Activated gamma-delta T cell (primary cell): ENCODE measurements around the gene TBC1D32.
"Not testable (repeated sequence)": the region's sequence is repeated elsewhere in the genome, so short reads cannot be mapped to it uniquely, and the experiment has no call there.

Experiments used
- DNase-seq: peaks from one replicate; lab custom pipeline; 2025; lab: John Stamatoyannopoulos, UW
- total RNA-seq, 2 donors: gene quantifications; one replicate each; lab custom pipeline; 2026; lab: John Stamatoyannopoulos, UW

The TBC1D32 gene, protein sequence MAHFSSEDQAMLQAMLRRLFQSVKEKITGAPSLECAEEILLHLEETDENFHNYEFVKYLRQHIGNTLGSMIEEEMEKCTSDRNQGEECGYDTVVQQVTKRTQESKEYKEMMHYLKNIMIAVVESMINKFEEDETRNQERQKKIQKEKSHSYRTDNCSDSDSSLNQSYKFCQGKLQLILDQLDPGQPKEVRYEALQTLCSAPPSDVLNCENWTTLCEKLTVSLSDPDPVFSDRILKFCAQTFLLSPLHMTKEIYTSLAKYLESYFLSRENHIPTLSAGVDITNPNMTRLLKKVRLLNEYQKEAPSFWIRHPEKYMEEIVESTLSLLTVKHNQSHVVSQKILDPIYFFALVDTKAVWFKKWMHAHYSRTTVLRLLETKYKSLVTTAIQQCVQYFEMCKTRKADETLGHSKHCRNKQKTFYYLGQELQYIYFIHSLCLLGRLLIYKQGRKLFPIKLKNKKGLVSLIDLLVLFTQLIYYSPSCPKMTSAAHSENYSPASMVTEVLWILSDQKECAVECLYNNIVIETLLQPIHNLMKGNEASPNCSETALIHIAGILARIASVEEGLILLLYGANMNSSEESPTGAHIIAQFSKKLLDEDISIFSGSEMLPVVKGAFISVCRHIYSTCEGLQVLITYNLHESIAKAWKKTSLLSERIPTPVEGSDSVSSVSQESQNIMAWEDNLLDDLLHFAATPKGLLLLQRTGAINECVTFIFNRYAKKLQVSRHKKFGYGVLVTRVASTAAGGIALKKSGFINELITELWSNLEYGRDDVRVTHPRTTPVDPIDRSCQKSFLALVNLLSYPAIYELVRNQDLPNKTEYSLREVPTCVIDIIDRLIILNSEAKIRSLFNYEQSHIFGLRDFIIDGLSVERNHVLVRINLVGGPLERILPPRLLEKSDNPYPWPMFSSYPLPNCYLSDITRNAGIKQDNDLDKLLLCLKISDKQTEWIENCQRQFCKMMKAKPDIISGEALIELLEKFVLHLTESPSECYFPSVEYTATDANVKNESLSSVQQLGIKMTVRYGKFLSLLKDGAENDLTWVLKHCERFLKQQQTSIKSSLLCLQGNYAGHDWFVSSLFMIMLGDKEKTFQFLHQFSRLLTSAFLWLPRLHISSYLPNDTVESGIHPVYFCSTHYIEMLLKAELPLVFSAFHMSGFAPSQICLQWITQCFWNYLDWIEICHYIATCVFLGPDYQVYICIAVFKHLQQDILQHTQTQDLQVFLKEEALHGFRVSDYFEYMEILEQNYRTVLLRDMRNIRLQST
- 31.9 to 40.9 reads per million in 2 donors for total RNA-seq

GRCh38 chr6:121334299-121335086, at the start of gene TBC1D32:
Gene TBC1D32, minus strand, starts transcription at chr6:121334480. Its CDS starts 50 bp downstream, at chr6:121334430.
- peak; percentile 72 for DNase-seq

GRCh38 chr6:121383478-121383877, 49.2 kb upstream of the TBC1D32 start:
- DNase-seq: no peak

DNA sequence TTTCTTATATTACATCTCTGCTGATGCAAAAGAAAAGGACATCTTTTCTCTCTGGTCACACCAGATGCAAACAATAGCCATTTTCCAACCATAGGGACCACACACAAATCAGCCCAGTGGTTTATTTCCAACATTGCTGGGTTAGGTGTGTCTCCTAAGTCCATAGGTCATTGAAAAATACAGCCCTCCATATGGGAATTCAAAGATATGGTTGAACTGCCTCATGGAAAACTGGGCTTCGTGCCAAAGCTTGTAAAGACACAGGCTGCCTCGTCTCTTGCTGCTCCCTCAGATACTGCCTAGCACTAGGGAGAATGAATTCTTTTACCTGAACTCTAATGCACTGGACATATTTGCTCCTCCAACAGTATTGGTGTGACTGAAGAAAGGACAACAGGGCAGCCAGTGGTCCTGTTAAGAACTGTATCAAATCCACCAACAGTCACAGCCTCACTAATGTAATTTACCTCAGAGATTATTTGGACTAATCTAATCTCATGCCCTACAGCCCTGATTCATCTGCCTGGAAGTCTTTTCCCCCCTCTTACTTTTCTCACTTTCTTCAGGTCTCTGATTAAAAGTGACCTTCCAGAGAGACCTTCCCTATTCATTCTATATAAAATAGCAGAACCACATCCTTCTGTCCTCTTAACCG, 48.3 kb upstream of the TBC1D32 start:
- DNase-seq: no peak

DNA sequence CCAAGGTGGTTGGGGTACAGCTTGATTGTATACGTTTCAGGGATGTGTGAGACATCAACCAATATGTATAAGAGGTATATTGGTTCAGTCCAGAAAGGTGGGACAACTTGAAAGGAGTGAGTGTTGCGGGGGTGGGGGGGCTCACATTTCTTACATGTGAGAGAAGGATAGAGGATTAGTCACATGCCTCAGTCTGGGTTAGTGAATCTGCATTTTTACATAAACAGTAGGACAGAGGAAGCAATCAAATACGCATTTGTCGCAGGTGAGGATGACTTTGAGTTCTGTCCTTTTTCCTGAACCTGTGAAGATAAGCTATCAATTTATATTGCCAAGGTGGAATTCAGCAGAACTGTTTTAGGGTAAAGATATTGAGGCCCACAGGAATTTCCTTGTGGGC, 42.1 kb upstream of the TBC1D32 start:
- DNase-seq: no peak

DNA sequence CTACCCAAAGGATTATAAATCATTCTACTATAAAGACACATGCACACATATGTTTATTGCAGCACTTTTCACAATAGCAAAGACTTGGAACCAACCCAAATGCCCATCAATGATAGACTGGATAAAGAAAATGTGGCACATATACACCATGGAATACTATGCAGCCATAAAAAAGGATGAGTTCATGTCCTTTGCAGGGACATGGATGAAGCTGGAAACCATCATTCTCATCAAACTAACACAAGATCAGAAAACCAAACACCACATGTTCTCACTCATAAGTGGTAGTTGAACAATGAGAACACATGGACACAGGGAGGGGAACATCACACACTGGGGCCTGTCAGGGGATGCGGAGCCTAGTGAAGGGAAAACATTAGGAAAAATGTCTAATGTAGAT, 39.9 kb upstream of the TBC1D32 start:
- DNase-seq: not testable (repeated sequence)

DNA sequence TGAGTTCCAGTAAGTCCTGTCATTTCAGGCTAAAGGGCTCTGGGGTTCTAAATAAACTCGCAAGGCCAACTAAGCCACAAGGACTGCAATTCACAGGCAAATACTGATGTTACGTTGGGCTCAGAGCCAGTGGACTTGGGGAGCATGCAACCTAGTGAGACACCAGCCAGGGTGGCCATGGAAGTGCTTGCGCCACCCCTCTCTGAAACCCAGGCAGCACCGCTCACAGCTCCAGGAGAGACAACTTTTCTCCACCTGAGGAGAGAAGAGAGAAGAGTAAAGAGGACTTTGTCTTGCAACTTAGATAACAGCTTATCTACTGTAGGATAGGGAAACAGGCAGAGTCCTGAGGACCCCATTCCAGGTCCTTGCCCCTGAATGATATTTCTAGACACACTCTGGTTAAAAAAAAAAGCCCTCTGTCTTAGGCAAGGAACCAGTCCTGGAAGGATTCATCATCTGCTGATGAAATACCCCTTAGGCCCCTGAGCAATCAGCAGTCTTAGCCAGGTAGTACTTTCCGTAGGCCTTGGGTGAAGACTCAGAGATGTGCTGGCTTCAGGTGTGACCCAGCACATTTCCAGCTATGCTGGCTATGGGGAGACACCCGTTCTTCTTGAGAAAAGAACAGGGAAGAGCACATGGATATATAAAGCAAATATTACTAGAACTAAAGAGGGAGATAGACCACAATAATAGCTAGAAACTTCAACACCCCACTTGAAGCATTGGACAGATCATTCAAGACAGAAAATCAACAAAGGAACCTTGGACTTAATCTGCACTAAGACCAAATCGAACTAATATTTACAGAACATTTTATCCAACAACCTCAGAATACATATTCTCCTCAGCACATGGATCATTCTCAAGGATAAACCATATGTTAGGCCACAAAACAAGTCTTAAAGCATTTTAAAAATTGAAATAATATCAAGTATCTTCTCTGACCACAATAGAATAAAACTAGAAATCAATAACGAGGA, 31.5 kb upstream of the TBC1D32 start:
- no peak for DNase-seq

DNA sequence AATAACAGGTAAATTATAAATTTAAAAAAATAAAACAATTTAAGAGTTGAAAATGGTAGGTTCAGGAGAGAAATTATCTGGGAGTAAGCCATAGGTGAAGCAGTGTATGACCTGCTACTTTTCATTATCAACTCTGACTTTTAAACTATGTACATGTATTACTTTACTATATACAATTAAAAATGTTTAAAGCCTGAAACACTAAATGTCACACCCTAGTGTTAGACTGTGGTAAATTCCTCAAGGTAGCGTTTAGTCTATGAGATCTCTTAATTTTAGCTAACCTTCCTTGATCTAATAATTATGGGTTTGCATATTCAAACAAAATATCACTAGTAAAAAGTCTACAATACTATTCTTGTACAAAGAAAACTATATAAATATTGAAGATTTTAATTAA, 22.3 kb upstream of the TBC1D32 start:
- DNase-seq: no peak

DNA sequence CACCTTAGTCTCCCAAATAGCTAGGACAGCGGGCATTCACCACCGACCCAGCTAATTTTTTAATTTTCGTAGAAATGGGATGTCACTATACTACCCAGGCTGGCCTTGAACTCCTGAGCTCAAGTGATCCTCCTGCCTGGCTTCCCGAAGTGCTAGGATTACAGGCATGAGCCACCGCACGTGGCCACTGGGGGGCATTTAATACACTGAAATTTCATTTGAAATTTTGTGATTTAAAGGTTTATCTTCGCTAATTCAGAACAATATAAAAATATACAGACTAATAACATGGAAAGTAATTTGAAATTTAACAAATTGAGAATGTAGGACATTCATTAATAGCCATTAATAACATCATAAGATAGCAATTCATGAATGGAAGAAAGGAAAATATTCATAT, 20.5 kb upstream of the TBC1D32 start:
- no peak for DNase-seq

GRCh38 chr6:121352941-121353340, 18.7 kb upstream of the TBC1D32 start:
- no peak for DNase-seq

DNA sequence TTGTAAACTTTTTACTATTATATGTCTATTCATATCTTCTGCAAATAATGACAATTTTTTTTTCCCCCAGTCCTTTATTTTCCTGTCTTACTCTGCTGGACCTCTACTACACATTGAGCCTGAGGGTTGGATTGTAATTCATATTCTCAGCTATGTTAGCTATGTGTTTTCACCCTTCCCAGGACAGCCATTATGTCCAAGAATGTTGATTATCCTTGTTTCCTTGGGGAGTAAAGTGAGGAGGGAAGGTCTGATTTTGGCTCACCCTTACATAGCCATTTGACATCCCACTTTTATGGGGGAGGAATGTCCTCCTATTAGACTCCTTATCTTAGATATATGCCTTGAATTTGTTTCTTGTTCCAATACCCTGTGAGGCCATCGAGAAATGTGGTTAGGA, 17.6 kb upstream of the TBC1D32 start:
- no peak for DNase-seq

DNA sequence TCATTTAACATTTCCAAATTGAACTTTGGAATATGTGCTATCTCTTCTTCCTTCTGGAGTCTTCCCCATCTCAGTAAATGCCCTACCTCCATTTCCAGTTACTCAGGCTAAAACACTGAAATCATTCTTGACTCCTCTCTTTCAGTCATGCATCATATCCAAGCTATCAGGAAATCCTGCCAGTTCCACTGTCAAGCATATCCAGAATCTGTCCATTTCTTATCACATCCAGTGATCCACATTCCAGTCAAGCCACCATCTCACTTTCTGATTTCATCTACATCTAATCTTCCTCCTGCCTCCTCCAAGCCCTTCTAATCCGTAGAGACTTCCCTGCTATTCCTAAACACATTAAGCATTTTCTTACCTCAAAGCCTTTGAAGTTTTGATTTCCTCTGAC, 15.3 kb upstream of the TBC1D32 start:
- no peak for DNase-seq

DNA sequence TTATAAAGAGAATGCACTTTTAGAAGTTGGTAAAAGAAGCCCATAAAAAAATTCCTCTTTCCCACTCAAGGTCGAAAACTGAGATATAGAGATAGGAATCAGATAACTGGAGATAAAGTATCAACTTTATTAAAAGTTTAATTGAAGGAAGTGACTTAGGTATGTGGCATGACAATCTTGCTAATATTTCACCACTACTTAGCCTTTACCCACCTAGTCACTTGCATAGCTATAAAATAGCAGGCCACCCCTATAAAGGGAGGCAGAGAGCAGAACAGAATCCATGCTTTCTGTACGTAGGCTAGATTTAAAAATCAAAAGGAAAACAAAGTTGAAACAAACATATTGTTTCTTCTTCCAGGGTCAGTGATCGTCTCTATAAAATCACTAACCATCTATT, 13.2 kb upstream of the TBC1D32 start:
- no peak for DNase-seq

DNA sequence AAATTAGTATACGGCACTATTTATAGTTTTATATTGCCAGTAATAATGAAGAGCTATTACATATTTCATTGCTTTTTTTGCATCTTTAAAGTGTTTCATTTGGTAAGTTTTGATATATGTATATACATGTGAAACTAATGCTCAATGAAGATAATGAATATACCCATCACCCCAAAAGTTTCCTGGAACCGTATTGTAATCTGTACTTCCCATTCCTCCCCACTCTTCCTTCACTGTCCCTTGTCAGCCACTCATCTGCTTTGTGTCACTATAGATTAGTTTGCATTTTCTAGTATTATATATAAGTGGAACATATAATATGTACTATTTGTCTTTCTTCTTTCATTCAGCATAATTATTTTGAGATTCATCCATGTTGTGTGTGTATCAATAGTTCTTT, 10.3 kb upstream of the TBC1D32 start:
- no peak for DNase-seq

DNA sequence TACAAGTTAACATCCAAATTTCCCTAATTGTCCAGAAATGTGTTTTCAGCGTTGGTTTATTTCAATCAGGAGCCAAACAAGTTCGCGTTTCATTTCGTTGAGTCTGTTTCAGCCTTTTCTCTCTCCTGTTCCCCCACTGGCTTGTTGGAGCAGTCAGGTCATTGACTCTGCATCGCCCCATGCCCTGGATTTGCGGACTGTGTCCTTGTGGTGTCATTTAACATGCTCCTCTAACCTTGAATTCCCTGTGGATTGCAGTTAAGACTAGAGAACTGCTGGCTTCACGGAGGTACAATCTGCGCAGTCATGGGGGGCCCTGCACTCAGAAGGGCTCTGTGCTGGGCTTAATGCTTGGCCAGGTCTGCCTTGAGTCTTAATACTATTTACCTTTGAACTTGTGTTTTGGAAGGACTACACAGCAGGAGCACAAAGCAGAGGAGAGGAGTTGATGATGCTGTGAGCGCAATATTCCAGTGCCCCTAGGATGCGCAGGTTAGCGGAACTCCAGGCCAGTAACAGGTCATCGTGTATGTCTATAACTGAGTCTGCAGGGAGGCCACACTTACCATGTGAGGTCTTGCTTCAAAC, 5.5 kb upstream of the TBC1D32 start:
- no peak for DNase-seq

DNA sequence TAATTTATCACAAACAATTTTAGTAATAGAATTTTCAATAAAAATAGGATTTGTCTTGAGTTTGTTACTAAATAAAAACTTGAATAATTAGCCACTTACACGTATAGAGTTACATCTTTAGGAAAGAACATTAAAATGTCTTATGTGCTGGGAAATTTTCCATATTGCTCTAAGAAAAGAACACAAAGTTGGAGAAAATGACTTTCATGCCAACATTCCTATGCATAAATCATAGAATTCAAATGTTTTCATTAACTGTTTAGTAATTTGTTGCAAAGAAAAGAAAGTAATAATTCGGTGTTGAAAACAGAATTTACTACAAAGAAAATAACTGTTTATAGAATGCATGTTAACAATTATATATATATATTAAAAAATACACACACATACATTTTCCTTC, 4.7 kb upstream of the TBC1D32 start:
- no peak for DNase-seq

DNA sequence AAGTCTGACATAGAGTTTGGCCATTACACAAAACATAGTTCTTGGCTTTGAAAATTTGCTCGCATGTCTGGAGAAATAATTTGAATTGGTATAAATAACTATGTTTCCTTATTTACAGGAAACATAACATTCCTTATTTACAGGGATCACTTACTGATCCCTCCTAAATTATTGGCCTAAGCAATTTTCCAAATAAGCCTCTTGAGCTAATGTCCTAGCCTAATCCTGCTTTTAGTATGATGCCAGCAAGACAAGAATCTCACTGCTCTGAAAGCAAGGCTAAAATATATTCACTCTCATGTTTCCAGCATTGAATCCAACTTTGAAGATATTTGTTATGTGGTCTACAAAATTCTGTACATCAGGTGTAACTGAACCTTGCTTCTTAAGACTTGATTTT, 4.1 kb upstream of the TBC1D32 start:
- DNase-seq: no peak

DNA sequence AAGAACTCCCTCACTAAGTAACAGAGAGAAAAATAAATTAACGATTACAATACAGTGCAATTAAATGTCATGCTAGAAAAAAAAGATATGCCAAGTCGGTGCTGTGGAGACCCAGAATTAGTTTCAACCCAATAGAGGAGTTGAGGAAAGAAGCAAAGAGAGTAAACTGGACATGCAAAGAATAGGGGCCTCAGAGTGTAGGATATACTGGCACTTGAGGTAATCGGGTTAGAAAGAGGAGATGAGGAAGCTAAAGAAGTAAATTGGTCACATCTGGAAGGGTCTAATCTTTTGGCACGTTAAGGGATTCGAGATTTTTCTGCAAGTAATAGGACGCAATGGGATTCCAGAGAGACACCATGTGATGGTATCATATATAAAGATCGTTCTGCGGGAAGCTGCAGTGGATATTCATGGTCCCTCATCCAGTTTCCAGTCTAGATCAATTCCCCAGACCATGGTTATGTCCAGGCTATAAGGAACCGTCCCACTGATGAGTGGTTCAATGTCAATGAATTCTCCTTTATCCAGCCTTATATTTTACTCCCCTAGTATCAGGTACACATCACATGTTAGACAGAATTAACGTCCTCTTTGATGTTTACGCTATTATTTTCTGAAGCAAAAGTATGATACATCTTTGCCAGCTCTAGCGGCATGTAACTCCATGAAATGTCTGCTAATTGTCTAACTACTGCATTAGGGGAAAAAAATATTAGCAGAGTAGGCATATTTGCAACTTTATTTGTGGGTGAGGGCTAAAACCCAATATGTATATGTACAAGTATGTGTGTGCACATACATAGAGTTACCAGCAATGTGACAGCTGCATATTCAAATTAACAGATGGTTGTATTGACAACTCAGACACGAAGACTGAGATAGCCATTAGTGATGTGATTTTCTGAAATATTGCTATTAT, 1.1 kb upstream of the TBC1D32 start:
- DNase-seq: no peak

GRCh38 chr6:121333694-121334093, 586 bp downstream of the TBC1D32 start:
- not testable (repeated sequence) for DNase-seq
